CD4-positive, alpha-beta T cell treated with Interleukin-2 at 100 ng/mL for 4 hours (primary cell): ENCODE data around the gene ENTPD8.
A peak's percentile ranks its signal among the peaks of the same experiment; 100 is the strongest.
"Not testable (repeated sequence)": the region's sequence is repeated elsewhere in the genome, so short reads cannot be mapped to it uniquely, and the experiment has no call there.

Experiments used
- DNase-seq: peaks from one replicate; pipeline ENCODE4 v3.0.0-alpha.2; 2020; ENCODE audit warnings: low spot score

ENTPD8 gene

DNA sequence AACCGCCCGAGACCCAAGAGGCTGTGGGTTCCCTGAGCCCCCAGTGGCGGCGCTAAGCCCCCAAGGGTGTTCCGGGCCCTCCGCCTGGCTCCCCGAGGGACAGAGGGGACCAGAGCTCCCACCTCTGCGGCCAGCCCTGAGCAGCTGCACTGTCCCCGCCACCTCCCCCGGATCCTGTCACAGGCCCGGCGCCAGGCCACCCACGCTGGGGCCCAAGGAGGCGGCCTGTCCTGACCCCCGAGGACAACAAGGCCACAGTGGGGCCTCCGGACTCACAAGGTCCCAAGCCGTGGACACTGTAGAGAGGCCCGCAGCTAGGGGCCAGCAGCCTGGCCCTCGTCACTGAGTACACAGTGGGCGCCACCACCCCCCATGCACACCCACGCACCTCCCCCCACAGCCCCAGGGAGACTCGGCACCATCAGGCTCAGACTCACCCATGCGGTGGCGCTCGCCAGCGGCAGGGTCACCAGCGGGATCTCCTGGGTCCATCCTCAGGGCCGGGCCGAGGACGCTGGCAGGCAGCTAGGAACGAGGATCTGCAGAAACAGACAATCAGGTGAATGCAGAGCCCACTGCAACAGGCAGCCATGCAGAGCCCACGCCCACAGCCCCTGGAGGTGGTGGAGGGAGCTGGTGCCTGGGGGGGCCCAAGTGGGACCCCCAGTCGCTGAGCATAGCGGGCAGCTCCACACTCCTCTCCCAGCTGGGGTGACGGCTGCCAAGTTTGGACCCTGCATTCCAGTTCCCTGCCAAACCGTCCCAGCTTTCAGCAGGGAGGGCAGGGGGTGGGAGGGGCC lies 46.1 kb downstream of the ENTPD8 start:
- no peak for DNase-seq

DNA sequence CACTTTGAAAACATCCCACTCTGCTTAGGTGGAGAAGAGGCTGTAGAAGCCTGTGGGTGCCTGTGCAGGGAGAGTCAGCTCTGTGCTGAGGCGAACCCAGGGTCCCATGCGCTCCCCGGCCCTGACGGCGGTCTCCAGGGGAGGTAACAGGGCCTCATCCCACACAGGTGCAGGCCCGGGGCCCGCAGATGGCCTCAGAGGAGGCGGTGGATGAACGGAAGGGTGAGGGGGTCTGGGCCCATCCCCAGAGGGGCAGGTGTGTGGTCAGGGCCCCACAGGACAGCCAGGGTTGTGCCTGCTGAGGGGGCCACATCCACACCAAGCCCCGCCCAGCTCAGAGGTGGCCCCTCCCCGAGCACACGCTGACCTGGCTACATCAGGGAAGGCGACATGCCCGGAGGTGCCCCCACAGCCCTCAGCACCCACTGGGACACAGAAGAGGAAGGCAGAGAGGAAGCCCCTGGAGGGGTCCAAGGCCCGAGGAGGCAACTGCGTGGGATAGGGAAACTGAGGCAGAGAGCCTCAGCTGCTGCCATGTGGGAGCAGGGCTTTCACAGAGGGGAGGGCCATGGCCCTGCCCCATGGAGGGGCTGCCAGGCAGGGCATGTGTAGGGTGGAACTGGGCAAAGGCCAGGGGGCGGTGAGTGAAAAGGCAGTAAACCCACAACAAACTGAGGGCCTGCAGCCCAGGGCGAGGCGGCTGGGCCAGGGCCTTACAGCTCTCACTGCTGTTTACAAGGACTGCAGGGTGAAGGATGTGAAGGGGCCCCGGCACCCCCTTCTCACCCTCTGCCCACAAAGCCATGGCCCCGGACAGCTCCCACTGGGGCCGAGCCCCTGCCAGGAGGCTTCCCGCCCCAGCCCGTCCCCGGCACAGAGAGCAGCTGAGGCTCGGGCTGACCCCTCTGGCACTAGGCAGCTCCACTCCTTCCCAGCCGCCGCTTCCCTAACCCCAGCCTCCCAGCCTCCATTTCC lies 47.7 kb downstream of the ENTPD8 start:
- no peak for DNase-seq

DNA sequence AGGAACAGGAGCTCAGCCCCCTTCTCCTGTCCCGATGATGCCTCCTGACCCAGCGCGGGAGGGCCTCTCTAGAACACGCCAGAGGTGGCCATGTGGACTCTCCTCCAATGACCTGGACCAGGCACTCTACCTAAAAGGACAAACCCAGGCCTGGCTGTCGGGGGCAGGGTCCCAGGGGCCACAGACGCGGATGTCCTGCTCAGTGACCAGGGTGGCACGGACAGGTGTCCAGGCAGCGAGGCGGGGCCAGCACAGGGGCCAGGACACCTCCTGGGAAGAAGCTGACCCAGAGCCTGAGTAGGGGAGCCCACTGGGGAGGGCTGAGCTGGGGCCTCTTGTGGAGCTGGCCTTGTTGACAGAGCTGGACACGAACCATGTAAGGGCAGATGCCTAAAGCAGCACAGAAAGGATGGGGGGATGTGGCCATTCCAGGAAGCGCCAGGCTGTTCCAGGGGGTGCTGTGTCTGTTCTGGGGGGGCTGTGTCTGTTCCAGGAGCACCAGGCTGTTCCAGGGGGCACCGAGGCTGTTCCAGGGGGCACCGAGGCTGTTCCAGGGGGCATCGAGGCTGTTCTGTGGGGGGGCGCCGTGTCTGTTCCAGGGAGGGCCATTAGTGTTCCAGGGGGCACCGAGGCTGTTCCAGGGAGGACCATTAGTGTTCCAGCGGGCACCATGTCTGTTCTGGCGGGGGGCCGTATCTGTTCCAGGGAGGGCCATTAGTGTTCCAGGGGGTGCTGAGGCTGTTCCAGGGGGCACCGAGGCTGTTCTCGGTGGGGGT lies 48.7 kb downstream of the ENTPD8 start:
- no peak for DNase-seq

DNA sequence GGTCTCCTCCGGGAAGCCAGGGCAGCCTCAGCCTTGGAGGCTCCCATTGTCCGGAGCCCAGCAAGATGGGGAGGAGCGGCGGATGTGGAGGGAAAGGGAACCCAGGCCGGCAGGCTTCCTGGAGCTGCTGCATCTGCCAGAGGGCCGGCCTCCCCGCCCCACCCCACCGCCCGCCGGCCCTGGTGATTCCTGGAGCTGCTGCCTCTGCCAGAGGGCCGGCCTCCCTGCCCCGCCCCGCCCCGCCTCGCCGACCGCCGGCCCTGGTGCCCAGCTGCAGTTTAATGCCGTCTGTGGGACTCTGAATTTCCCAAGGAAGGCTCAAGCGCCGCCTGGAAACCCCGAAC lies 49.8 kb downstream of the ENTPD8 start:
- no peak for DNase-seq

DNA sequence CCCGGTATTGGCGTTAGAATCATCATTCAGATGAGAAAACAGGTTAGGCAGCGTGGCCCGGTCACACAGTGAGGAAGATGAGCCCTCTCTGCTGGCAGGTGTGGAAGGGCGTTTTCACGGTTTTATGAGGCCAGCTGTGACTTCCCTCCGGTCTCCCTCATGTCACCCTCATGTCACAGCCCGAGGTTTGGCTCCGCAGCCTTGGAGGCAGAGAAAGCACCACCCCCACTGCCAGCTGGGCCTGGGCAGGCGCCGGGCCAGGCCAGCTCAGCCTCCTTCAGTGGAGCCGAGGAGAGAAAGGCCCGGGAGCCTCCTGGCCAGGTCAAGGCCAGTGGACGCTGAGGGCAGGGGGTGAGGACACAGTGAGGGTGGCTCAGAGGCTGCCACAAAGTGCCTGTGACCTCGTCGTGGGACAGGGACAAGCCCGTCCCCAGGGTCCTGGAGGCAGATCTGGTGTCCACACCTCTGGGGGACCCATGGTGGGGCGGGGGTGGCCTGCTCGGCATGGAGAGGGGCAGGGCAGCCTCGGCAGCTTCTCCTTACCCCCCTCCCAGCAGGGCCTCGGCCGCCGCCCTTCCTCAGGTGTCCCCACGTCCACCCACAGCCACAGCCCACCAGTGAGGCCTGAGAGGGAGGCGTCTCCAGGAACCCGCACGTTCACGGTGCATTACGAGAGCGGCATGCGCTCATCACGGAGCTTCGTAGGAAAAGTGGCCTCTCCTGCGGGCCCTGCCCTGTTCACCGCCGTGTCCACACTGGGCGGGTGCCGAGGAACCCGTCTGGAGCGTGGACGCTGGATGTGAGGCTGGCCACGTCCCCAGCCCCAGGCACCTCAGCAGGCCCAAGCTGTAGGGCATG lies 50.4 kb downstream of the ENTPD8 start:
- no peak for DNase-seq

- no peak for DNase-seq
Observed at GRCh38 chr9:137389428-137389746, 51.8 kb downstream of the ENTPD8 start.

DNA sequence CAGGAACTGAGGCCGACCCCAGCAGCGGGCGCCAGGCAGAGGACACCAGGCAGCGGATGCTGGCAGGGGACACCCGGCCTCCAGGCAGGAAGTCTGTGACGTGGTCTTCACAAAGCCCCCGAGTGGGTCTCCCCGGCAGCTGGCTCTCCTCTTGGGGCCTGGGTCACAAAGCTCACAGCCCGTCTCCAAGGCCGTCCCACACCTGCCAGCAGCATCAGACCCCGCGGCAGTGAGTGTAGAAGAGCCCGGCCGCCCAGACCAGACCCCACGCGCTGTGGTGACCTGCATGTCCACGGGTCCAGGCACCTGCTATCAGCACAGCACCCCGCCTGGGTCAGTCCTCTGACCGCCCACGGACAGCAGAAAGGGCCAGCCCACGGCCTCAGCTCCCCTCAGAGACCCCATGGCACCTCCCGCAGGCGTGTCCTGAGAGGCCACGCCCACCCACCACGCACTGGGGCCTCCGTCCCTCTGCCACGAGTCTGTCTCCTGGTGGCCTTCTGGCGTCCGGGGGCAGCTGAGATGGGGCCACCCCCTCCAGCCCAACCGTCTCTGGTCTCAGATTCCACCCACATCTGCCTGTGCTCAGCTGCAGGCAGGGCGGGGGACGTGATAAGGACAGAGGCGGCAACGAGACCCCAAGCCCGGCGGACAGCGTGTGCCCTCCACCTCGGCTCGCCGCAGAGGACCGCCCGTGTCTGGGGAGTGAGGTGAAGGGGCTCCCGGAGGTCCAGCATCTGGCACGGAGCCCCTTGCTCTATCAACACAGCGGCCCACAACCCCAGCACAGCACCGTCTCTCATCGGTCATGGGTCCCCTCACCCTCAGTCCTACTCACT lies 52.3 kb downstream of the ENTPD8 start:
- DNase-seq: no peak

GRCh38 chr9:137387891-137388560 lies 53.1 kb downstream of the ENTPD8 start:
- DNase-seq: no peak

DNA sequence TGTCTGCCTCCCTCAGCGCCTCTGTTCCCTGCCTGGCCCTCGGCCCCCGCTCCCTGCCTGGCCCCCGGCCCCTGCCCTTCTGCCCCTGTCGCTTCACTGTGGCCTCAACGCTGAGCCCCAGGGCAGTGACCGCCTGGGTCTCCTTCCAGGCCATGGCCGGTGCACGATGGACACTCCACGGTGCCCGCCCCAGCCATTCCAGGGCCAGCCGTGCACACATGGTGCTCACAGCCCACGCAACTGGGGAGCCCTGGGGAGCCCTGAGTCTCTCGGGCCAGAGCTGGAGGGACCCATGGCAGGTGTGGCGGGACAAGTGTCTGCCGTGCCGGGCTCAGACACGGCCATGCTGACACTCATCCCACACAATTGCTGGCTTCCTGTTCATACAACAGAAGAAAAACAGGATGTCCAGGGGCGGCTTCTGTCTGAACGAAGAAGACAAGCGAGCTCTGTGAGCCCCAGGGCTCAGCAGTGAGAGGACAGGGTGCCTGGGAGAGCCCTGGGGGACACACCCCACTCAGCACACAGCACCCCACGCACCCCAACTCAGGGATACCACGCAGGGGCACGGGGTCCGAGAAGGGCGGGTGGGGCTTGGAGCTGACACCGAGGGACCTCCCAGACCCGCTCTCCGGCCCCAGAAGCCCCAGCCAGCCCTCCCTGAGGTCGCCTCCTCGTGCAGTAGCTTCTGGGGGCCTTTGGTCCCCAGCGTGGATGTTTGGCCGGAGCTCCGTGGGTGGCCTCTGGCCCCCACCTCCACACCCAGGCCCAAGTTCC lies 53.9 kb downstream of the ENTPD8 start:
- DNase-seq: peak; percentile 59

- not testable (repeated sequence) for DNase-seq
Observed at GRCh38 chr9:137386507-137387113, 54.5 kb downstream of the ENTPD8 start.

GRCh38 chr9:137385061-137385655 lies 56.0 kb downstream of the ENTPD8 start:
- DNase-seq: no peak
